ENCODE results near the gene HNMT.

The HNMT gene

DNA sequence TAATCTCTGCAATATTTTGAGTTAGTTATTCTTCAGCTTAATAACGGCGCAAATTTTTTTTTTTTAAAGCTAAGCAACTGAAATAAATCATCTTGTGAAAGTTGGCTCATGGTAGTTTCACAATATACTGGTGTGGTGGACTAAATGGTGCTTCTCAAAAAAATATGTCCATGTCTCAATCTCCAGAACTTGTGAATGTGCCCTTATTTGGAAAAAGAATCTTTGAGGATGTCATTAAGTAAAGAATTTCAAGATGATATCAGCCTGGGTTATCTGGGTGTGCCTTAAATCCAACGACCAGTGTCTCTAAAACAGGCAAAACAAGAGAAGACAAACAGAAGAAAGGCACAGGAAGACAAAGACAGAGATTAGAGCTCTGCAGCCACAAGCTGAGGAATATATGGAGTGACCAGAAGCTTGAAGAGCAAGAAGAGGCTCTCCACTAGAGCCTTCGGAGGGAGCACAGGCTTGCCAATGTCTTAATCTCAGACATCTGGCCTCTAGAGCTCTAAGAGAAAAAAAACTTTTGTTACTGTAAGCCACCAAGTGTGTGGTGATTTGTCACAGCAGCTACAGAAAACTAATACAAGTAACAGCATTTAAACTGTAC lies 71.4 kb downstream of the HNMT start:
- Histone ChIP-seq H4K20me1 (ENCODE audit: insufficient read depth, low read length) (no peaks in the 10 kb centered on the region), H2AFZ (ENCODE audit: low read depth, low read length) (no peak overlapping the region), H3K9me3 (ENCODE audit: insufficient read depth, low read length, severe bottlenecking) (no peaks in the 10 kb centered on the region), H3K79me2 (ENCODE audit: insufficient read depth, low read length) (no peaks in the 10 kb centered on the region), H3K4me2 (ENCODE audit: insufficient read depth, low read length) (no peak overlapping the region), H3K4me3 (ENCODE audit: low read depth in 1 of 2, low read length in 2 of 2) (no peak overlapping the region), H3K9ac (ENCODE audit: low read depth, low read length) (no peak overlapping the region), H3K36me3 (ENCODE audit: insufficient read depth, low read length) (no peaks in the 10 kb centered on the region), H3K4me1 (ENCODE audit: insufficient read depth, low read length) (no peaks in the 10 kb centered on the region), H3K27me3 (ENCODE audit: insufficient read depth, low read length, poor library complexity) (no peaks in the 10 kb centered on the region), H3K27ac (ENCODE audit: low read length) (no peak overlapping the region)
- DNase-seq (no peak), ATAC-seq (ENCODE audit: insufficient read depth, low read depth) (no peak)
- TF ChIP-seq, protein P1, sequence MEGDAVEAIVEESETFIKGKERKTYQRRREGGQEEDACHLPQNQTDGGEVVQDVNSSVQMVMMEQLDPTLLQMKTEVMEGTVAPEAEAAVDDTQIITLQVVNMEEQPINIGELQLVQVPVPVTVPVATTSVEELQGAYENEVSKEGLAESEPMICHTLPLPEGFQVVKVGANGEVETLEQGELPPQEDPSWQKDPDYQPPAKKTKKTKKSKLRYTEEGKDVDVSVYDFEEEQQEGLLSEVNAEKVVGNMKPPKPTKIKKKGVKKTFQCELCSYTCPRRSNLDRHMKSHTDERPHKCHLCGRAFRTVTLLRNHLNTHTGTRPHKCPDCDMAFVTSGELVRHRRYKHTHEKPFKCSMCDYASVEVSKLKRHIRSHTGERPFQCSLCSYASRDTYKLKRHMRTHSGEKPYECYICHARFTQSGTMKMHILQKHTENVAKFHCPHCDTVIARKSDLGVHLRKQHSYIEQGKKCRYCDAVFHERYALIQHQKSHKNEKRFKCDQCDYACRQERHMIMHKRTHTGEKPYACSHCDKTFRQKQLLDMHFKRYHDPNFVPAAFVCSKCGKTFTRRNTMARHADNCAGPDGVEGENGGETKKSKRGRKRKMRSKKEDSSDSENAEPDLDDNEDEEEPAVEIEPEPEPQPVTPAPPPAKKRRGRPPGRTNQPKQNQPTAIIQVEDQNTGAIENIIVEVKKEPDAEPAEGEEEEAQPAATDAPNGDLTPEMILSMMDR (IDR thresholded peaks at IDR 0.05; ENCODE audit: borderline replicate concordance, extremely low read depth, low read length, poor library complexity, severe bottlenecking), result no peak
- no peak for TF ChIP-seq EZH2 (IDR thresholded peaks at IDR 0.05; ENCODE audit: borderline replicate concordance, low read depth, low read length, severe bottlenecking)

DNA sequence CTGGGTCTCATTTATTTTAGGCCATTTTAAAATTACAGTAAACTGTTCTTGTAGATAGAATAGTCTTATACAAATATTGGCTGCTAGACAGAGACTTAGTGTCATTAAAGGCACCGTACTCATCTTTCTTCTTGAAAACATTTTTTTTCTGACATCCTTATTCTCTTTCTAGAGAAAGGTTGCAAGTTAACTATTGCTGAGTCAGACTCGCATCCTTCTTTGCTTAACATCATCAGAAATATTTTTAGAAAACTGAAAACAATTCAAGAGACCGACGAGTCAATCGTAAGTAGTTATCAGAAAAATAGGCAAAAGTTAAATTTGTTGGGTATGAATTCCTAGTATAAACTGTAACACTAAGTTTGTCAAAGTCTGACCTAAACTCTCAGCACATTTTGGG lies 72.2 kb downstream of the HNMT start:
- Histone ChIP-seq H3K36me3 (ENCODE audit: insufficient read depth, low read length) (no peaks in the 10 kb centered on the region), H3K4me3 (ENCODE audit: low read depth in 1 of 2, low read length in 2 of 2) (no peak overlapping the region), H3K27ac (ENCODE audit: low read length) (no peak overlapping the region), H3K9ac (ENCODE audit: low read depth, low read length) (no peak overlapping the region), H3K4me2 (ENCODE audit: insufficient read depth, low read length) (no peak overlapping the region), H2AFZ (ENCODE audit: low read depth, low read length) (no peak overlapping the region), H4K20me1 (ENCODE audit: insufficient read depth, low read length) (no peaks in the 10 kb centered on the region), H3K27me3 (ENCODE audit: insufficient read depth, low read length, poor library complexity) (no peaks in the 10 kb centered on the region), H3K79me2 (ENCODE audit: insufficient read depth, low read length) (no peaks in the 10 kb centered on the region), H3K4me1 (ENCODE audit: insufficient read depth, low read length) (no peaks in the 10 kb centered on the region), H3K9me3 (ENCODE audit: insufficient read depth, low read length, severe bottlenecking) (no peaks in the 10 kb centered on the region)
- no peak for DNase-seq
- no peak for ATAC-seq (ENCODE audit: insufficient read depth, low read depth)
- TF ChIP-seq, protein P1 (IDR thresholded peaks at IDR 0.05; ENCODE audit: borderline replicate concordance, extremely low read depth, low read length, poor library complexity, severe bottlenecking), result no peak
- no peak for TF ChIP-seq EZH2 (IDR thresholded peaks at IDR 0.05; ENCODE audit: borderline replicate concordance, low read depth, low read length, severe bottlenecking)

DNA sequence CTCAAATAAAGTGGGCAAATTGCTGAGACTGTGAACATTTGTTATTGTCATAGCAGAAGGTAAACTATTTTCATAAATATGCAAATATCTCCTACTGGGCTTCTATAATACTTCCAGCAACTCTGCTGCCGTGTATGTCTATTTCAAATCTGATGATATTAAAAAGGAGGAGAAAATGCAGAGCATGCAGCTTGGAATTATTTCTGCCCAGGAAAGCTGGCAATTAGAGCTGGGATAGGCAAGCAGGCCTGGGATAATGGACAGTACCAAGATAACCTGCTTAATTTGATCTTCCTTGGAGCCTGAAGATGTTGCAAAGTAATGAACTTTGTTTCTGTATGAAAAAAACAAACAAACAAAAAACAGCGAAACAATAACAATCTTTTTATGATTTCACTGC lies 72.8 kb downstream of the HNMT start:
- Histone ChIP-seq H4K20me1 (ENCODE audit: insufficient read depth, low read length) (no peaks in the 10 kb centered on the region), H3K27ac (ENCODE audit: low read length) (no peak overlapping the region), H2AFZ (ENCODE audit: low read depth, low read length) (no peak overlapping the region), H3K4me2 (ENCODE audit: insufficient read depth, low read length) (no peak overlapping the region), H3K27me3 (ENCODE audit: insufficient read depth, low read length, poor library complexity) (no peaks in the 10 kb centered on the region), H3K9me3 (ENCODE audit: insufficient read depth, low read length, severe bottlenecking) (no peaks in the 10 kb centered on the region), H3K36me3 (ENCODE audit: insufficient read depth, low read length) (no peaks in the 10 kb centered on the region), H3K79me2 (ENCODE audit: insufficient read depth, low read length) (no peaks in the 10 kb centered on the region), H3K4me1 (ENCODE audit: insufficient read depth, low read length) (no peaks in the 10 kb centered on the region), H3K4me3 (ENCODE audit: low read depth in 1 of 2, low read length in 2 of 2) (no peak overlapping the region), H3K9ac (ENCODE audit: low read depth, low read length) (no peak overlapping the region)
- DNase-seq (no peak), ATAC-seq (ENCODE audit: insufficient read depth, low read depth) (no peak)
- TF ChIP-seq, protein P1 (IDR thresholded peaks at IDR 0.05; ENCODE audit: borderline replicate concordance, extremely low read depth, low read length, poor library complexity, severe bottlenecking), result no peak
- no peak for TF ChIP-seq EZH2 (IDR thresholded peaks at IDR 0.05; ENCODE audit: borderline replicate concordance, low read depth, low read length, severe bottlenecking)

Measured in DND-41 (cell line).